Large intestine (tissue), 3 donors: Measurements from ENCODE around the gene NAA15. TPM values are rescaled to one million over a fixed set of nuclear protein-coding genes. Genes with fewer than 3 reads are reported as not detected.

ENCODE experiments used
- DNase-seq, 2 donors: peaks; one replicate each; pipeline versions ENCODE4 v3.0.0 to v3.0.0-alpha.2; 2013
- H3K27ac ChIP-seq: one replicate; pipeline ENCODE4 v1.5.1; 2013; ENCODE audit warnings: low read length
- H3K27me3 ChIP-seq: 2 replicates; pipeline ENCODE4 v1.6.1; 2013; ENCODE audit warnings: low read length; ENCODE audit not compliant: control insufficient read depth, insufficient read depth
- H3K36me3 ChIP-seq: 2 replicates; pipeline ENCODE4 v1.6.1; 2013; ENCODE audit warnings: low read length; ENCODE audit not compliant: control insufficient read depth, insufficient read depth
- H3K4me1 ChIP-seq: one replicate; pipeline ENCODE4 v1.6.1; 2013; ENCODE audit warnings: low read length; ENCODE audit not compliant: control insufficient read depth, insufficient read depth
- H3K4me3 ChIP-seq: one replicate; pipeline ENCODE4 v1.5.1; 2013; ENCODE audit warnings: low read length
- H3K9me3 ChIP-seq: one replicate; pipeline ENCODE4 v1.6.1; 2013; ENCODE audit warnings: mild to moderate bottlenecking, low read depth, low read length, moderate library complexity; ENCODE audit not compliant: control insufficient read depth
- WGBS: methylation state at CpG from one replicate; pipeline ENCODE4 v1.1.5; 2013; ENCODE audit warnings: low lambda C conversion rate; ENCODE audit not compliant: insufficient coverage; 5-methylcytosine and 5-hydroxymethylcytosine counted together
- polyA plus RNA-seq: library from polyadenylated mRNA; unstranded; fragments of 120-200 nt; gene quantifications from one replicate; pipeline ENCODE4 v1.2.1, GENCODE V29; 2013

Gene NAA15
- polyA plus RNA-seq, 1 donor = 24.2 TPM

- Histone ChIP-seq H3K4me3 (no peak overlapping the region), H3K27me3 (no peaks in the 10 kb centered on the region), H3K4me1 (no peaks in the 10 kb centered on the region), H3K9me3 (no peaks in the 10 kb centered on the region), H3K27ac (no peak overlapping the region), H3K36me3 (peaks cover 18% of the 10 kb centered on the region)
- DNase-seq = no peak
These were observed 36.3 kb downstream of the NAA15 start for GRCh38 chr4:139337612-139338011.

DNA sequence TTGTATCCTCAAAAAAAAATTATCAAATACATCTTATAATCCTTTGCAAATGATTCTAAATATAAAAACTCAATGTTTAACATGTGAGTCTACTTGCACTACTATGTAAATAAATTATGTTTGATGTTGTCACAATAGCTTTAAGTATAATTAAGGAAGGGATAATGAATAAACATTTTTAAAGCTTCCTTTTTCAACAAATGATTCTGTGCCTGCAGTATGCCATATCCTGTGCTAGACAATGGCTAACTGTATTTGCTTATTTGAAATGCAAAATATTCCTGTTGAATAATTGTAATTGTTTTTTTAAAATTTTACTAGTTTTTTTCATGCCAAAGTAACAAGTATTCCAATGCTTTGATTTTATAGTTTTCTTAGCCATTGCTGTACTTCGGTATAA is 60.0 kb downstream of the NAA15 start:
- no peak overlapping the region for H3K4me3 ChIP-seq
- no peak for DNase-seq
- H3K9me3 ChIP-seq = no peaks in the 10 kb centered on the region
- no peaks in the 10 kb centered on the region for H3K4me1 ChIP-seq
- H3K27me3 ChIP-seq = no peaks in the 10 kb centered on the region
- WGBS = 100% methylated on average over 1 of the region's 1 CpG
- peaks cover 36% of the 10 kb centered on the region for H3K36me3 ChIP-seq
- no peak overlapping the region for H3K27ac ChIP-seq

DNA sequence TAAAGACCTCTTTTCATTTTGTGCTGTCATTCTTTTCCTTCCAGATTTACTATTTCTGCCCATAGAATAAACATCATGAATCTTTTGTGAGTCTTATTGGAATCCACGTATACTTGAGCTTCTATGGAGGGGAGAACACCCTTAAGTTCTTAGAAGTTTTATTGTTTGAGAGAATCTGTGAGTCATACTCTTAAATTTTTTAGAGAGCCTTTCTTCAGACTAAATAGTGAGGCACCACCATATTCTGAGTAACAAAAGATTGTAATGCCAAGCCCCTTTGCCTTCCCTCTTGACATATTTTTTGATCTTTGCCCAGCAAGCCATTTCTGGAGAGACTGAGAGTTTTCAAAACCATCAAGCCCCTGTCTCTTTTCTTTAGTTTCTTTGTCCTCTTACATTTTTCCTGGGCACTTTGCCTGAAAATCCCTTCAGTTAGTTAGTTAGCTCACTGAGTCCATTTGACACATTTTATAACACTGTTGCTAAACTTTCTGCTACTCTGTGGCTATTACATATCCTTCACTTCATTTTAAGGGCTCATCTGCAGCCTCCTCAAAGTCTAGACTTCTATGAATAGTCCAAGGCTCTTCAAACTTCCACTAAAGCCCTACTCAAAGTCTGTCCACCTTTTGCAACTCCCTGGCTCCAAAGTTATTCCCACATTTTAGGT is 66.3 kb downstream of the NAA15 start:
- H3K36me3 ChIP-seq = peaks cover 44% of the 10 kb centered on the region
- H3K4me1 ChIP-seq = no peaks in the 10 kb centered on the region
- H3K4me3 ChIP-seq = no peak overlapping the region
- DNase-seq = no peak
- no CpG with 5 or more reads among the region's 1 CpG for WGBS
- no peaks in the 10 kb centered on the region for H3K9me3 ChIP-seq
- no peak overlapping the region for H3K27ac ChIP-seq
- no peaks in the 10 kb centered on the region for H3K27me3 ChIP-seq

DNA sequence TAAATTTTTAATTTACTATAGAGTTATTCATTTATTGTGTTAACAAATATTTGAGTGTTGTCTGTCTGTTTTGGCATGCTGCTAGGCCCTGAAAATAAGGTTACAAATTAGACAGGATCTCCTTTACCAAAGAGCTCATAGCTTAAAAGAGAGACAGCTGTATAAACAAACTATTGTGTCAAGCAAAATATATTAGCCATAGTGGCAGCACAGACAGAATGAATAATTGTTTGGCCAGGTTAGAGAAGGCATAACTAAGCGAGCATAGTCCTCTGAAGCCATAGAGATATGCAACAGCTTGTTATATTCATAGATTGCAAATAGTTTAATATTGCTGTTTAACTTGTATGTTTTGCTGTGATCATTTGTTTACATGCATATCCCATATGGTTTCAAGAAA is 67.7 kb downstream of the NAA15 start:
- Histone ChIP-seq H3K36me3 (peaks cover 51% of the 10 kb centered on the region), H3K27ac (no peak overlapping the region), H3K27me3 (no peaks in the 10 kb centered on the region), H3K9me3 (no peaks in the 10 kb centered on the region), H3K4me1 (no peaks in the 10 kb centered on the region), H3K4me3 (no peak overlapping the region)
- no peak for DNase-seq
- WGBS = no CpG with 5 or more reads among the region's 1 CpG

- no peak overlapping the region for H3K27ac ChIP-seq
- no CpG with 5 or more reads among the region's 1 CpG for WGBS
- H3K36me3 ChIP-seq = peaks cover 40% of the 10 kb centered on the region
- no peak for DNase-seq
- no peaks in the 10 kb centered on the region for H3K27me3 ChIP-seq
- no peak overlapping the region for H3K4me3 ChIP-seq
- no peaks in the 10 kb centered on the region for H3K9me3 ChIP-seq
- H3K4me1 ChIP-seq = no peaks in the 10 kb centered on the region
These were observed 72.9 kb downstream of the NAA15 start for GRCh38 chr4:139374251-139374650.

DNA sequence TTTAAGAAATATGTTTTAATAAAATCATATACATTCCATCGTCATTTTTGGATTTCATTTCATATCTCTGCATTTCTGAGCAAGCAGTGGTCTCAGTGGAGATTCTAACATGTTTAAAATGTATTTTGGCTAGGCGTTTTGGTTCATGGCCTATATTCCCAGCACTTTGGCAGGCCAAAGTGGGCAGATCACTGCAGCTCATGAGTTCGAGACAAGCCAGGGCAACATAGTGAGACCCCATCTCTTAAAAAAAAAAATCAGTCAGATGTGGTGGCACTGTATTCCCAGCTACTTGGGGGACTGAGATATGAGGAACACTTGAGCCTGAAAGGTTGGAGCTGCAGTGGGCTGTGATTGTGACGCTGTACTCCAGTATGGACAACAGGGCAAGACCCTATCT is 85.1 kb downstream of the NAA15 start:
- Histone ChIP-seq H3K36me3 (peaks cover 34% of the 10 kb centered on the region), H3K27me3 (no peaks in the 10 kb centered on the region), H3K4me3 (no peak overlapping the region), H3K4me1 (no peaks in the 10 kb centered on the region), H3K27ac (no peak overlapping the region), H3K9me3 (no peaks in the 10 kb centered on the region)
- no peak for DNase-seq
- 100% methylated on average over 2 of the region's 4 CpGs for WGBS

- no peaks in the 10 kb centered on the region for H3K4me1 ChIP-seq
- no peaks in the 10 kb centered on the region for H3K9me3 ChIP-seq
- H3K27me3 ChIP-seq = no peaks in the 10 kb centered on the region
- H3K4me3 ChIP-seq = no peak overlapping the region
- H3K27ac ChIP-seq = no peak overlapping the region
- H3K36me3 ChIP-seq = peaks cover 40% of the 10 kb centered on the region
- DNase-seq = no peak
These were observed 87.8 kb downstream of the NAA15 start for GRCh38 chr4:139389102-139389501.

DNA sequence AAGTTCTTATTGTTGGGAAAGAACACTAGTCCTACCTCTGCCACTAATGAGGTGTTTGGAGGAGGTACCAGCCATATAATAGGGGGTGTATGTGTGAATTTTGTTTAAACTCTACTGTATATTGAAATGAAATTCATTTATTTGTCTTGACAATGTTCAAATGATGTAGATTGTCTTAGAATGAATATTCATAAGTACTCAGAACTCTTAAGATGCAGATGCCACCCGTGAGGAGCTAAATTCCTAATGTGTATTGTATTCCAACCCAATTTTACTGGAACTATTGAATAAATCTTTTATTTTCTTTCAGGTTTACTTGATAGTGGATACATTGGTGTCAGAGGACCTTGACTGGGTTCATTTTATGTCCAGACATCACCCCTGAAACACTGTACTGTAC is 88.7 kb downstream of the NAA15 start:
- Histone ChIP-seq H3K27me3 (no peaks in the 10 kb centered on the region), H3K9me3 (no peaks in the 10 kb centered on the region), H3K27ac (no peak overlapping the region), H3K36me3 (peaks cover 36% of the 10 kb centered on the region), H3K4me1 (no peaks in the 10 kb centered on the region), H3K4me3 (no peak overlapping the region)
- WGBS = 100% methylated on average over 1 of the region's 1 CpG
- no peak for DNase-seq

- DNase-seq = no peak
- Histone ChIP-seq H3K4me1 (no peaks in the 10 kb centered on the region), H3K36me3 (peaks cover 27% of the 10 kb centered on the region), H3K27me3 (no peaks in the 10 kb centered on the region), H3K27ac (no peak overlapping the region), H3K4me3 (no peak overlapping the region), H3K9me3 (no peaks in the 10 kb centered on the region)
- WGBS = no CpG with 5 or more reads among the region's 2 CpGs
These were observed 90.4 kb downstream of the NAA15 start for GRCh38 chr4:139391731-139392130.

DNA sequence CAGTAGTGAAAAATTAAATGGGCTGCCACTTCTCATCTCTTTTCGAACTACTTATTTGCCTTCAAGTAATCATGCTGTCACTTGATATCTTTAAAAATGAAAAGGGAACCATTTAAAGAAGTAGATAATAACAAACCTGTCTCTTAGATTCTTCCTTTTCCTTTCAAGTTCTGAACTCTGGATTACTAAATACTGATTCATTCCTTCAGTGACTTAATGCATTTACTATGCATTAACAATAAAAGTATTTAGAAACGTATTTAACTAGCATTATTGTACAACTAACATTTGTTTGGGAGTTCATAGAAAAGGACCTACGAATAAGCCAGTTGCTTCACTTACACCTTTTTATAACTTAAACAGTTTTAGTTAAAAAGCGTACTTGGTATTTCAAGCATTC is 91.5 kb downstream of the NAA15 start:
- Histone ChIP-seq H3K27me3 (no peaks in the 10 kb centered on the region), H3K36me3 (peaks cover 25% of the 10 kb centered on the region), H3K4me1 (no peaks in the 10 kb centered on the region), H3K27ac (no peak overlapping the region), H3K9me3 (no peaks in the 10 kb centered on the region), H3K4me3 (no peak overlapping the region)
- 92% methylated on average over 3 of the region's 4 CpGs for WGBS
- no peak for DNase-seq

GRCh38 chr4:139401368-139401767 is 100.1 kb downstream of the NAA15 start:
- Histone ChIP-seq H3K27me3 (no peaks in the 10 kb centered on the region), H3K36me3 (peaks cover 4% of the 10 kb centered on the region), H3K4me1 (no peaks in the 10 kb centered on the region), H3K9me3 (no peaks in the 10 kb centered on the region), H3K4me3 (no peak overlapping the region), H3K27ac (no peak overlapping the region)
- WGBS = no CpG with 5 or more reads among the region's 3 CpGs
- no peak for DNase-seq
